GM19035 (cell line): Measurements from ENCODE around the gene SSNA1.

ENCODE experiments used
- ATAC-seq: cut with Tn5 transposase; IDR thresholded peaks from one replicate; pipeline ENCODE4 v1.9.1; 2021; ENCODE audit not compliant: unreplicated experiment

Gene SSNA1

DNA sequence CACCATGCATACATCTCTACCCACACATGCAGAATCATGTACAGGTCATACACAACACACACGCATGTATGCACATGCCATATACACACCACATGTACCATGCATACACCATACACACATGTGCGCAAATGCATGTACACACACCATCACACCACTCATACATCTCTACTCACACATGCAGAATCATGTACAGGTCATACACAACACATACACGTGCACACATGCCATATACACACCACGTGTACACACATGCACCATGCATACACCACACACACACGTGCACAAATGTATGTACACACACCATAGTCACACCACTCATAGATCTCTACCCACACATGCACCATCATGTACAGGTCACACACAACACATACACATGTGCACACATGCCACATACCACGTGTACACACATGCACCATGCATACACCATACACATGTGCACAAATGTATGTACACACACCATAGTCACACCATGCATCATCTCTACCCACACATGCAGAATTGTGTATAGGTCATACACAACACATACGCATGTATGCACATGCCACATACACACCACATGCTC is 35.6 kb upstream of the SSNA1 start:
- no peak for ATAC-seq

DNA sequence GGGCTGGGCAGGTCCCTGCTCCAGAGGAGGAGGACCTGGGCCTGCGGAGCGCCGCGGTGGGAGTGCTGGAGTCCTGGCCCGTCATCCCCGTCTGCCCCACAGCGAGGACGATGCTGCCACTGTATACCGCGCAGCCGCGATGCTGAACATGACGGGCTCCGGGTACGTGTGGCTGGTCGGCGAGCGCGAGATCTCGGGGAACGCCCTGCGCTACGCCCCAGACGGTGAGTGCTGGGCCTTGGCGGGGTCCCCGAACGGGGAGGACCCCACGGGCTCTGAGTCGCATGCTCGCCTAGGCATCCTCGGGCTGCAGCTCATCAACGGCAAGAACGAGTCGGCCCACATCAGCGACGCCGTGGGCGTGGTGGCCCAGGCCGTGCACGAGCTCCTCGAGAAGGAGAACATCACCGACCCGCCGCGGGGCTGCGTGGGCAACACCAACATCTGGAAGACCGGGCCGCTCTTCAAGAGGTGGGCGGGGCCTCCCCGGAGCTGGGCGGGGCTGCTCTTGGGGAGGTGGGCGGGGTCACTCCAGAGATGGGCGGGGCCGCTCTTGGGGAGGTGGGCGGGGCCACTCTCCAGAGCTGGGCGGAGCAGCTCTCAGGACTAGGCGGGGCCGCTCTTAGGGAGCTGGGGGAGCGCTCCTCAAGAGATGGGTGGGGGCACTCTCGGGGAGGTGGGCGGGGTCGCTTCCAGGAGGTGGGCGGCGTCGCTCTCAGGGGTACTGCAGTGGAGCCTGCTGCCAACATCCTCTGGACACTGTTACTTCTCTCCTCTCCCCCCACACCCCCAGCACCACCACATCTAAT is 31.7 kb upstream of the SSNA1 start:
- no peak for ATAC-seq

DNA sequence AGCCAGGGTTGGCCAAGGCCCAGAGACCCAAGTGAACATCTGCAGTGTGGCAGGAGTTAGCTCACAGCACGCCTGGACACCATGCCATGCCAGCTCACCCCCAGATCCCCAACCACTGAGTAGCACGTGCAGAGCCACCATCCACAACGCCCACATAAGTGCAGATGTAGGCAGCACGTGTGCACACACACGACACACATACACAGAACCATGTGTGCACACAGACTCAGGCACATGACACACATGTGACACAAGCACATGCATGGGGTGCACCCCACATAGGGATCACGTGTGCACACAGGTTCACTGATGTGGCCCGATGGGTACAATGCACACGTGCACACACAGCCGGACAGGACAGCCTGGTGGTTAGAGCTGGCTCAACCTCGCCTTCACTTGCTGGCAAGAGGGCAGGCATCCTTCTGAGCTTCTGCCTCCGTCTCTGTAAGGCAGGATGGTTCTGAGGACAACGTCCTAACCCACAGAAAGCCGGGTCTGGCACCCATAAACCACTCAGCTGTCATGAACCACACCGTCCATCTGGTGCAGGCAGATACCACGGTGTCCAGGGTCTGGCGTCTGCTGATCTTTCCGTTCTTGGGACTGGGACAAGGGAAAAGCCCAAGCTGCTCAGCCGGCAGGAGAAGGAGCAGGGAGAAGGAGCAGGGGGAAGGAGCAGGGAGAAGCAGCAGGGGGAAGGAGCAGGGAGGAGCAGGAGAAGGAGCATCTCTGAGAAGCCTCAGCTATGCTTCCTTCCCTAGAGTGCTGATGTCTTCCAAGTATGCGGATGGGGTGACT is 30.7 kb upstream of the SSNA1 start:
- ATAC-seq, result no peak

DNA sequence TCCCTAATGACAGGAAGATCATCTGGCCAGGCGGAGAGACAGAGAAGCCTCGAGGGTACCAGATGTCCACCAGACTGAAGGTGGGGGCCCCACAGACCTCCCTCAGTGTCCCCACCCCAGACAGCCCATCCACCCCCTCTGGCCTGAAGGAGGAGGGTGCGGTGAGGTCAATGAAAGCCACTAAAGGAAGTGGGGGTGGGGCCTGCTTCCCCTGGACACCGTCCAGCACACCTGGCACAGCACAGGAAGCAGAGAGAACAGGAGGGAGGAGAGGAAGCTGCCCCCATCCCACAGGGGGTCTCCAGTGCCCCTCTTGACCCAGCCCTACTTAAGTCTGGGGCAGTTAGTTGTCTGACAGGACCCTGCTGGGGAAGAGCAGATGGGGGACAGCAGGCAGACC is 29.9 kb upstream of the SSNA1 start:
- ATAC-seq, result no peak

DNA sequence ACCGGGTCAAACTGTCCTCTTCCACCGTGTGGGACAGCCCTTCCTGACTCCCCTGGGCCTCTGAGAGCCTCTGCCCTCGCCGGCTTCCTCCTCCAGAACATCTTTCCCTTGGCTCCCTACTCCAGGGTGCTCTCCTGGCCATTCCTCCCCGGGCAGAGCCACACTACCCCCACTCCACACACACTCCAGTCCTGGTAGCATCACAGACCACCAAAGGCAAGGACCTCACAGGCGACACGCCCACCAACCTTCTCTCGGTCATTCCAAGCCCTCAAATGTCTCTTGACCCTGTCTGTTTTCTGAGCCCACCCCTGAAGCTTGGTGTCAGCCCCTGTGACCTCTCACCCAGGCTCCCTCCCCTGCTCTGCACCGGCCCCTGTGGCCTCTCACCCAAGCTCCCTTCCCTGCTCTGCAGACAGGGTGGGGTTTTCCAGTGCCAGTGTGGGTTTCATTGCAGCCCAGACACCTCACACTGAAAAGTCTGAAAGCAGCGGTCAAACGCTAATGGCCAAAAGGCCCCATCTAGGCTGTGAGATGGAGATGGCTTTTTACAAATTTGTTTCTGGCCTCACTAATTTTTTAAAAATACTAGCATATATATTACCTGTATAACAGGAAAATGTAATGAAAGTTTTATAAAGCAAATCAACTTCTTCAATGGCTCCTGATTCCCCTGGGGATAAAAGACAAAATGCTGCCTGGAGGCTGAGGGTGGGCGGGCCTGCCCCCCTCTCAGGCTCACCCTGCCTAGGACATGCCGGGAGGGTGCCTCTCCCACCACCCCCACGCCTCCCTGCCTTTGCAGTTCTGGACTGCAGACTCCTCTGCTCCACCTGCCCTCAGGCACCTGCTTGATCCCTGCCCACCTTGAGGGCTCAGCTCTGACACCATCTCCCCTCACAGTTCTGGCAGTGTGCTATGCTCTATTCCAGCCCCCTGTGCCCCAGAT is 29.1 kb upstream of the SSNA1 start:
- no peak for ATAC-seq

DNA sequence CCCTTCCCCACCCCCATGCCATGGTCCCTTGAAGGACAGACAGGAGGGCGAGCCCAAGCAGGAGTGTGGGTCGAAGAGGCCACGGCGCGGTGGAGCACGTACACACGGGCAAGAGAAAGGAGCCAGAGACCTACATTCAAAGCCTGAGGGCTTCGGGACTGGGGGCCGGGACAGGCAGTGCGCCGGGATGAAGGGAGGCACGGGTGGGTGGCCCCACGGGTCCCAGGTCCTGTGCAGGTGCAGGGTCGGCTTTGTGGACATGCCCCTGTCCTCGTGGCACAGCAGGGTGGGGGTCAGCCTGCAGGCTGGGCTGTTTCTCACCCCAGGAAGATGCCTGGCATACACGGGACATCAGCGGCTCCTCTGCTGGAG is 28.4 kb upstream of the SSNA1 start:
- no peak for ATAC-seq

DNA sequence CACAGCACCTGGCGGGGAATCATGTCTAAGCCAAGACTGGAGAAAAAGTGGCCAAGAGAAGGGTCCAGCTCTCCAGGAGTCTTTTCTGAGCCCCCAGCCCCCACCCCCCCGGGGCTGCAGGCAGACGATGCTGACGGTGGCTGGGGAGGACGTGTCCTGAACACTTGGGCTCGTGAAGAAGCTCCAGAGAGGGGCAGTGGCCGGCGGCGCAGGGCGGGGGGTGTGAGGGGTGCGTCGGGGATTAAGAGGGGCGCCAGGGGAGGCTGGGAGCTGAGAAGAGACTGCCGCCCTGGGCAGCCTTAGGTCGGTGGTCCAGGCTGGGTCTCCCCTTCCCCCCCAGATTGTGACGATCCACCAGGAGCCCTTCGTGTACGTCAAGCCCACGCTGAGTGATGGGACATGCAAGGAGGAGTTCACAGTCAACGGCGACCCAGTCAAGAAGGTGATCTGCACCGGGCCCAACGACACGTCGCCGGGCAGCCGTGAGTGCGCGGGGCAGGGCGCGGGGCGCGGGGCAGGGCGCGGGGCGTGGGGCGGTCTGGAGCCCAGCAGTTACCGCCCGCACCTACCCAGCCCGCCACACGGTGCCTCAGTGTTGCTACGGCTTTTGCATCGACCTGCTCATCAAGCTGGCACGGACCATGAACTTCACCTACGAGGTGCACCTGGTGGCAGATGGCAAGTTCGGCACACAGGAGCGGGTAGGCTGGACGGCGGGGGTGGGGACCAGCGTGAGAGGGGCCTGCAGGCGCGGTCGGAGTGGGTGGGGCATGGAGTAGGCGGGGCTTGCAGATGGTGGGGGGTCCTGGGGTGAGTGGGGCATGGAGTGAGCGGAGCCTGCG is 27.5 kb upstream of the SSNA1 start:
- no peak for ATAC-seq

DNA sequence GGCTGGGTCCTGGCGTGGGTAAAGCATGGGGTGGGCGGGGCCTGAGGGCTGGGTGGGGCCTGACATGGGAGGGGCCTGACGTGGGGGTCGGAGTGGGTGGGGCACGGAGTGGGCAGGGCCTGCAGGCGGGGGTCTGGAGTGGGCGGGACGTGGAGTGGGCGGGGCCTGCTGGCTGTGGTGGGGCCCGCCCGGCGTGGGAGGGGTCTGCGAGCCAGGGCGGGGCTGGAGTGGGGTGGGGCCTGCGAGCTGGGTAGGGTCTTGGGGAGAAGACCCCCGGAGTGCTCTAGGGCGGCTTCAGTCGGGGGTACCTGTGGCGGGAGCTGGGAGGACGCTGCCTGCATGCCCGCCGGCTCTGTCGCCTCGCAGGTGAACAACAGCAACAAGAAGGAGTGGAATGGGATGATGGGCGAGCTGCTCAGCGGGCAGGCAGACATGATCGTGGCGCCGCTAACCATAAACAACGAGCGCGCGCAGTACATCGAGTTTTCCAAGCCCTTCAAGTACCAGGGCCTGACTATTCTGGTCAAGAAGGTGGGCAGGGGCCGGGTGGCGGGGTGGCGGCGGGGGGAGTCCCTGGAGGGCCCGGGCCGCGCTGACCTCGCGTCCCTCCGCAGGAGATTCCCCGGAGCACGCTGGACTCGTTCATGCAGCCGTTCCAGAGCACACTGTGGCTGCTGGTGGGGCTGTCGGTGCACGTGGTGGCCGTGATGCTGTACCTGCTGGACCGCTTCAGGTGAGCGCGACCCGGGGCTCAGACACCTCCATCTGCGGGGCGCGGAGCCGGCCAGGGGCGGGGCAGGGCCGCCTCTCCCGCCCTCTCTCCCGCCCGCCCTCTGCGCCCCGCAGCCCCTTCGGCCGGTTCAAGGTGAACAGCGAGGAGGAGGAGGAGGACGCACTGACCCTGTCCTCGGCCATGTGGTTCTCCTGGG is 26.7 kb upstream of the SSNA1 start:
- no peak for ATAC-seq

GRCh38 chr9:137162505-137163364 is 25.7 kb upstream of the SSNA1 start:
- ATAC-seq, result no peak

DNA sequence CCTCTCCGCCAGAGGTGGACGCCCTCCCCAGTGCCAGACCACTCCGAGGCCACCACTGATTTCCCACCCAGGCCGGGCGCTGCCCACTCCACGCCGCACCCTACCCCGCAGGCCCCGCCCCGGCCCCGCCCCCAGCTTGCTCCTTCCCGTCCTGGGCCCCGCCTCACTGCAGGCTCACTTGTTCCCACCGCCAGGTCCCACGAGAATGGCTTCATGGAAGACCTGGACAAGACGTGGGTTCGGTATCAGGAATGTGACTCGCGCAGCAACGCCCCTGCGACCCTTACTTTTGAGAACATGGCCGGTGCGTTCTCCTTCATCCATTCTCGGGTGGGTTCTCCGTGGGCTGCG is 25.1 kb upstream of the SSNA1 start:
- no peak for ATAC-seq

- no peak for ATAC-seq
These were observed 24.7 kb upstream of the SSNA1 start for GRCh38 chr9:137163805-137164204.

- ATAC-seq, result no peak
These were observed 23.9 kb upstream of the SSNA1 start for GRCh38 chr9:137164370-137165249.

GRCh38 chr9:137165250-137165836 is 23.1 kb upstream of the SSNA1 start:
- no peak for ATAC-seq

DNA sequence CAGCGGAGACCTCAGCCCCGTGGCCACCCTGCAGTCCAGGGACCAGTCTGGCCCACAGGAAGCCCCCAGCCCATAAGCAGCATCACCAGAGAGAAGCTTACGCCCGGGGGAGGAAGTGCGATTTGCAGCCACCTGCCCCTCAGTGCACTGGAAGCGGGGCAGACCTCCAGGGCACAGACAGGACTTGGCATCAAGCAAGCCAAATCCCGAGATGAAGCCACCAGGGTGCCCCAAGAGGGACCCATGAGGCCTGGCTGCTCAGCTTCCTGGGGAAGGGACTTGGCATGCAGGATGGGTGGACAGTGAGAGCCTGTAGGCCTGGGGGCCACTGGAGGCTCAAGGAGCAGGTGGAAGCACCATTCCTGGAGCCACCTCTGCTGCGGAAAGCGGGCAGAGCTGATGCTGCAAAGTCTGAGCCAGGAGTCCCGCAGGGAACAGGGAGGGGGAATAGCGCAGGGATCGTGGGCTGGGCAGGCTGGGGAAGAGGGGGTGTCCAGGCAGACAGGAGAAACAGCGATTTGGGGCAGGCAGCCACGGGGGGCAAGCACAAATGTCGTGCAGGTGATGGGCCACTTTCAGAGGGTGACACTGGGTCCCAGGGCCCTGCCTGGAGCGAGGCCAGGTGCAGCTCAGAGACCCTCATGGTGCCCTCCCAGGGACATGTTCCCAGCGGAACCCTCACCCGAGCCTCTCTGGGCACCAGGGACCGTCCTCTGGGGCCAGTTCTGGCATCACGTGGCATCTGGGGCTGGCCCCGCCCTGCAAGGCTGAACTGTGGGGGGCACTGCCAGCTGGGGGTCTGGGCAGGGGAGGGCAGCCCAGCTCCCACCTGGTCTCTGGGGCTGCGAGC is 21.9 kb upstream of the SSNA1 start:
- ATAC-seq, result no peak

GRCh38 chr9:137167277-137167746 is 21.2 kb upstream of the SSNA1 start:
- no peak for ATAC-seq
